HFFc6 (cell line): ENCODE measurements around the gene SMG6. TPM values are rescaled to one million over a fixed set of nuclear protein-coding genes. Genes with fewer than 3 reads are reported as not detected.
A peak's percentile ranks its signal among the peaks of the same experiment; 100 is the strongest.

ENCODE experiments used
- DNase-seq: peaks from one replicate; pipeline ENCODE4 v3.0.0-alpha.2; 2018
- H3K27ac Mint-ChIP-seq: 2 replicates; pipeline ENCODE4 v1.8.0; 2020; ENCODE audit warnings: mild to moderate bottlenecking, mixed read lengths
- H3K27me3 Mint-ChIP-seq: 2 replicates; pipeline ENCODE4 v1.8.0; 2021; ENCODE audit warnings: mild to moderate bottlenecking, moderate library complexity, mixed read lengths; ENCODE audit not compliant: insufficient read depth
- H3K36me3 Mint-ChIP-seq: 2 replicates; pipeline ENCODE4 v1.8.0; 2021; ENCODE audit warnings: low read depth, mixed read lengths
- H3K4me1 Mint-ChIP-seq: 2 replicates; pipeline ENCODE4 v1.8.0; 2020; ENCODE audit warnings: low read depth, mixed read lengths
- H3K4me3 Mint-ChIP-seq: 2 replicates; pipeline ENCODE4 v1.8.0; 2020; ENCODE audit warnings: mild to moderate bottlenecking, moderate library complexity, mixed read lengths
- H3K9me3 Mint-ChIP-seq: 2 replicates; pipeline ENCODE4 v1.8.0; 2020; ENCODE audit warnings: mild to moderate bottlenecking, mixed read lengths
- CTCF ChIP-seq: fragments of 200-600 bp; sonication (generic); IDR thresholded peaks from 2 replicates; pipeline ENCODE4 v1.5.0; 2021; ENCODE audit warnings: antibody characterized with exemption, mild to moderate bottlenecking
- total RNA-seq, 6 experiments: library from RNA; stranded (reverse); fragmentation: NEBNext Ultra II Directional; extraction: Animal tissue kit (Norgen Biotek cat#: 25700); gene quantifications; 2 replicates in 1 of 6; 3 replicates in 5 of 6; pipeline ENCODE4 v1.2.3, GENCODE V29; 2021

Gene SMG6
- total RNA-seq, 6 experiments from 2014 or later: 29.5 to 37.4 (median 31.8) TPM

GRCh38 chr17:2240541-2240940 lies 63.0 kb downstream of the SMG6 start:
- peak overlapping the region; percentile 56; the same call in 1 of the 2 replicates for H3K4me3 Mint-ChIP-seq
- peak overlapping the region; percentile 90 for H3K27ac Mint-ChIP-seq
- no peaks in the 10 kb centered on the region; the same call in 1 of the 2 replicates for H3K27me3 Mint-ChIP-seq
- H3K36me3 Mint-ChIP-seq: peaks cover 17% of the 10 kb centered on the region
- no peak for DNase-seq
- TF ChIP-seq CTCF: no peak
- H3K4me1 Mint-ChIP-seq: peaks cover 88% of the 10 kb centered on the region
- no peaks in the 10 kb centered on the region for H3K9me3 Mint-ChIP-seq

- H3K27ac Mint-ChIP-seq: peak overlapping the region; percentile 90
- no peak for TF ChIP-seq CTCF
- H3K27me3 Mint-ChIP-seq: peaks cover under 1% of the 10 kb centered on the region; the same call in 1 of the 2 replicates
- DNase-seq: peak; percentile 88
- H3K36me3 Mint-ChIP-seq: peaks cover 17% of the 10 kb centered on the region
- no peaks in the 10 kb centered on the region for H3K9me3 Mint-ChIP-seq
- peaks cover 84% of the 10 kb centered on the region for H3K4me1 Mint-ChIP-seq
- peak overlapping the region; percentile 56 for H3K4me3 Mint-ChIP-seq
Observed at GRCh38 chr17:2239882-2240430, 63.6 kb downstream of the SMG6 start.

GRCh38 chr17:2239170-2239551 lies 64.4 kb downstream of the SMG6 start:
- peak overlapping the region; percentile 81; the same call in 1 of the 2 replicates for H3K4me3 Mint-ChIP-seq
- H3K27me3 Mint-ChIP-seq: peaks cover 2% of the 10 kb centered on the region; the same call in 1 of the 2 replicates
- peaks cover 76% of the 10 kb centered on the region for H3K4me1 Mint-ChIP-seq
- TF ChIP-seq CTCF: no peak
- DNase-seq: no peak
- peaks cover 17% of the 10 kb centered on the region for H3K36me3 Mint-ChIP-seq
- H3K27ac Mint-ChIP-seq: peak overlapping the region; percentile 90; the same call in 1 of the 2 replicates
- H3K9me3 Mint-ChIP-seq: no peaks in the 10 kb centered on the region

GRCh38 chr17:2238432-2239169 lies 65.0 kb downstream of the SMG6 start:
- DNase-seq: no peak
- Mint-ChIP-seq H3K4me1 (peaks cover 75% of the 10 kb centered on the region), H3K27me3 (peaks cover 2% of the 10 kb centered on the region; the same call in 1 of the 2 replicates), H3K4me3 (peak overlapping the region; percentile 81), H3K9me3 (no peaks in the 10 kb centered on the region), H3K36me3 (peaks cover 17% of the 10 kb centered on the region), H3K27ac (peak overlapping the region; percentile 83)
- TF ChIP-seq CTCF: no peak

- H3K4me3 Mint-ChIP-seq: peak overlapping the region; percentile 81; the same call in 1 of the 2 replicates
- H3K27ac Mint-ChIP-seq: peak overlapping the region; percentile 83
- DNase-seq: no peak
- H3K36me3 Mint-ChIP-seq: peaks cover 14% of the 10 kb centered on the region
- H3K9me3 Mint-ChIP-seq: no peaks in the 10 kb centered on the region
- TF ChIP-seq CTCF: peak; percentile 22; the same call in 1 of the 2 replicates
- peaks cover 75% of the 10 kb centered on the region for H3K4me1 Mint-ChIP-seq
- H3K27me3 Mint-ChIP-seq: peaks cover 2% of the 10 kb centered on the region; the same call in 1 of the 2 replicates
Observed at GRCh38 chr17:2237950-2238349, 65.6 kb downstream of the SMG6 start.
